GM23338 (cell line): ENCODE measurements around the gene KDELR1. TPM values are rescaled to one million over a fixed set of nuclear protein-coding genes. Genes with fewer than 3 reads are reported as not detected.

Source experiments
- ATAC-seq: fragments of 200-7000 bp; cut with Tn5 transposase; 3 replicates; pipeline ENCODE4 v1.9.1; 2020
- DNase-seq: peaks from one replicate; pipeline ENCODE4 v3.0.0-alpha.2; 2015; ENCODE audit warnings: low spot score
- H2AFZ ChIP-seq: fragments of 200-600 bp; sonication (generic); 2 replicates; pipeline ENCODE4 v1.8.0; 2016; ENCODE audit warnings: antibody characterized with exemption, mild to moderate bottlenecking, moderate library complexity
- H3F3A ChIP-seq: fragments of 200-600 bp; sonication (generic); replicated peaks from 2 replicates; pipeline ENCODE4 v1.8.0; 2017; ENCODE audit warnings: antibody characterized with exemption, mixed run types, low read depth
- H3K27ac ChIP-seq: fragments of 200-600 bp; sonication (generic); 2 replicates; pipeline ENCODE4 v1.6.1; 2016; ENCODE audit warnings: low read depth
- H3K27me3 ChIP-seq: fragments of 200-600 bp; sonication (generic); 2 replicates; pipeline ENCODE4 v1.8.0; 2016; ENCODE audit warnings: mild to moderate bottlenecking, mixed run types, moderate library complexity; ENCODE audit not compliant: insufficient read depth
- H3K36me3 ChIP-seq: fragments of 200-600 bp; sonication (generic); 2 replicates; pipeline ENCODE4 v1.8.0; 2016; ENCODE audit warnings: mild to moderate bottlenecking; ENCODE audit not compliant: insufficient read depth
- H3K4me1 ChIP-seq: fragments of 200-600 bp; sonication (generic); 2 replicates; pipeline ENCODE4 v1.8.0; 2016; ENCODE audit warnings: mild to moderate bottlenecking, moderate library complexity; ENCODE audit not compliant: insufficient read depth
- H3K4me2 ChIP-seq: fragments of 200-600 bp; sonication (generic); 2 replicates; pipeline ENCODE4 v1.7.1; 2017; ENCODE audit warnings: mixed run types
- H3K4me3 ChIP-seq: fragments of 200-600 bp; sonication (generic); 2 replicates; pipeline ENCODE4 v1.6.1; 2016; ENCODE audit warnings: mixed run types
- H3K79me2 ChIP-seq: fragments of 200-600 bp; sonication (generic); replicated peaks from 2 replicates; pipeline ENCODE4 v1.8.0; 2017; ENCODE audit warnings: mild to moderate bottlenecking; ENCODE audit not compliant: insufficient read depth
- H3K9me2 ChIP-seq: fragments of 200-600 bp; sonication (generic); 2 replicates; pipeline ENCODE4 v1.8.0; 2017; ENCODE audit not compliant: insufficient read depth
- H4K20me1 ChIP-seq: fragments of 200-600 bp; sonication (generic); replicated peaks from 2 replicates; pipeline ENCODE4 v1.8.0; 2017; ENCODE audit warnings: mild to moderate bottlenecking; ENCODE audit not compliant: insufficient read depth
- H3K27ac Mint-ChIP-seq: 2 replicates; pipeline ENCODE4 v1.8.0; 2020; ENCODE audit warnings: inconsistent platforms, mild to moderate bottlenecking, moderate library complexity, mixed read lengths
- H3K27me3 Mint-ChIP-seq: 3 replicates; pipeline ENCODE4 v1.8.0; 2022; ENCODE audit warnings: low read depth, mild to moderate bottlenecking, moderate library complexity, mixed read lengths, inconsistent platforms; ENCODE audit not compliant: insufficient read depth, poor library complexity
- H3K36me3 Mint-ChIP-seq: 3 replicates; pipeline ENCODE4 v1.8.0; 2021; ENCODE audit warnings: low read depth, mild to moderate bottlenecking, inconsistent platforms, moderate library complexity, mixed read lengths
- H3K4me1 Mint-ChIP-seq: 3 replicates; pipeline ENCODE4 v1.8.0; 2020; ENCODE audit warnings: mild to moderate bottlenecking, inconsistent platforms, mixed read lengths
- H3K4me3 Mint-ChIP-seq: 3 replicates; pipeline ENCODE4 v1.8.0; 2021; ENCODE audit warnings: moderate library complexity, mild to moderate bottlenecking, inconsistent platforms, mixed read lengths
- H3K9me3 Mint-ChIP-seq: 3 replicates; pipeline ENCODE4 v1.8.0; 2020; ENCODE audit warnings: moderate library complexity, mild to moderate bottlenecking, inconsistent platforms, mixed read lengths
- CREB1 ChIP-seq: fragments of 250-450 bp; sonication (Bioruptor Pico); IDR thresholded peaks from 2 replicates; pipeline ENCODE4 v1.5.0; 2020; ENCODE audit warnings: low read depth, mild to moderate bottlenecking, moderate library complexity
- CTCF ChIP-seq, 2 experiments: fragments of 200-600 bp in 1 of 2; sonication (generic) in 1 of 2; conservative IDR thresholded peaks; 2 replicates each; pipeline versions ENCODE4 v1.5.1 to v1.6.1; 2016 to 2017; ENCODE audit warnings: antibody characterized with exemption in 2 of 2, low read depth in 2 of 2, mild to moderate bottlenecking in 2 of 2, moderate library complexity in 1 of 2
- EZH2 ChIP-seq: fragments of 200-600 bp; sonication (generic); IDR thresholded peaks from one replicate; pipeline ENCODE4 v1.8.0; 2017; ENCODE audit warnings: antibody characterized with exemption, mild to moderate bottlenecking, low read depth; ENCODE audit not compliant: unreplicated experiment
- JUNB ChIP-seq: IDR thresholded peaks from one replicate; pipeline ENCODE4 v1.6.1; 2016; ENCODE audit warnings: antibody characterized with exemption; ENCODE audit not compliant: unreplicated experiment
- POLR2AphosphoS5 ChIP-seq: IDR thresholded peaks from 2 replicates; pipeline ENCODE4 v1.6.1; 2016; ENCODE audit warnings: antibody characterized with exemption, low read depth
- REST ChIP-seq: IDR thresholded peaks from one replicate; pipeline ENCODE4 v1.6.1; 2018; ENCODE audit warnings: antibody characterized with exemption; ENCODE audit not compliant: unreplicated experiment
- STAT1 ChIP-seq: IDR thresholded peaks from one replicate; pipeline ENCODE4 v1.6.1; 2016; ENCODE audit warnings: antibody characterized with exemption; ENCODE audit not compliant: unreplicated experiment
- ZNF331 ChIP-seq: fragments of 250-450 bp; sonication (Bioruptor Pico); IDR thresholded peaks from 2 replicates; pipeline ENCODE4 v1.5.0; 2020; ENCODE audit warnings: low read depth, mild to moderate bottlenecking, moderate library complexity
- polyA plus RNA-seq: library from polyadenylated mRNA; unstranded; fragments of >200 nt; fragmentation: Nextera tagmentation; extraction: Ambion mirVana; gene quantifications from 2 replicates; pipeline ENCODE4 v1.2.1, GENCODE V29; 2016
- total RNA-seq: library from RNA; depleted of rRNA; stranded (reverse); fragments of >200 nt; shearing (Covaris generic); gene quantifications from 2 replicates; pipeline ENCODE4 v1.2.3, GENCODE V29; 2014

KDELR1 gene
- total and polyA plus RNA-seq, 2 experiments from 2014 or later = 176 to 184 TPM

- ATAC-seq = no peak
- Mint-ChIP-seq H3K27ac (no peak overlapping the region), H3K4me1 (peaks cover 63% of the 10 kb centered on the region), H3K27me3 (peaks cover 59% of the 10 kb centered on the region), H3K36me3 (peaks cover 4% of the 10 kb centered on the region; the same call in 2 of the 3 replicates), H3K9me3 (peaks cover 5% of the 10 kb centered on the region; the same call in 2 of the 3 replicates), H3K4me3 (peak overlapping the region; percentile 73; the same call in 2 of the 3 replicates)
- peaks cover 62% of the 10 kb centered on the region for H3K27me3 ChIP-seq
- no peaks in the 10 kb centered on the region for H3K36me3 ChIP-seq
- DNase-seq = no peak
- no peaks in the 10 kb centered on the region for H3K9me2 ChIP-seq
- no peak overlapping the region for H2AFZ ChIP-seq
- peak overlapping the region; percentile 74 for H3K4me3 ChIP-seq
- H4K20me1 ChIP-seq = no peaks in the 10 kb centered on the region
- TF ChIP-seq ZNF331 (CRISPR knock-in tag) (no peak), REST (no peak), STAT1 (no peak), POLR2AphosphoS5 (peak; percentile 5)
- no peak overlapping the region for H3K27ac ChIP-seq
- peak overlapping the region; percentile 95 for H3K4me2 ChIP-seq
- peaks cover 13% of the 10 kb centered on the region for H3F3A ChIP-seq
- H3K4me1 ChIP-seq = peaks cover 52% of the 10 kb centered on the region
- peaks cover 1% of the 10 kb centered on the region for H3K79me2 ChIP-seq
Measured at GRCh38 chr19:48396016-48396823, 4.9 kb upstream of the KDELR1 start.

GRCh38 chr19:48395499-48395898 lies 4.1 kb upstream of the KDELR1 start:
- DNase-seq = no peak
- TF ChIP-seq CREB1 = no peak
- no peak for TF ChIP-seq POLR2AphosphoS5
- no peak for TF ChIP-seq CTCF (conservative IDR thresholded peaks at IDR 0.05; ENCODE audit: low read depth in 2 of 2)
- TF ChIP-seq EZH2 = no peak
- TF ChIP-seq JUNB = no peak
- no peak for TF ChIP-seq REST

More at GRCh38 chr19:48395499-48395898, 4.1 kb upstream of the KDELR1 start:
- Histone ChIP-seq H3K9me2 (no peaks in the 10 kb centered on the region), H3K4me3 (peak overlapping the region; percentile 74), H4K20me1 (no peaks in the 10 kb centered on the region), H3K4me1 (peaks cover 49% of the 10 kb centered on the region), H3K27ac (no peak overlapping the region), H2AFZ (no peak overlapping the region), H3F3A (peaks cover 16% of the 10 kb centered on the region), H3K79me2 (peaks cover 8% of the 10 kb centered on the region), H3K4me2 (peak overlapping the region; percentile 95), H3K36me3 (no peaks in the 10 kb centered on the region), H3K27me3 (peaks cover 62% of the 10 kb centered on the region)
- Mint-ChIP-seq H3K4me1 (peaks cover 56% of the 10 kb centered on the region), H3K27me3 (peaks cover 61% of the 10 kb centered on the region), H3K36me3 (peaks cover 4% of the 10 kb centered on the region; the same call in 1 of the 3 replicates), H3K9me3 (peaks cover 5% of the 10 kb centered on the region; the same call in 2 of the 3 replicates), H3K4me3 (peak overlapping the region; percentile 73), H3K27ac (no peak overlapping the region)
- ATAC-seq = no peak
